IMR-90 (cell line): Measurements from ENCODE around the gene GPR15LG. TPM values are rescaled to one million over a fixed set of nuclear protein-coding genes. Genes with fewer than 3 reads are reported as not detected.

Source experiments
- ATAC-seq: fragments of 200-7000 bp; cut with Tn5 transposase; 2 replicates; pipeline ENCODE4 v1.9.1; 2020; ENCODE audit warnings: low read depth, mild to moderate bottlenecking, moderate library complexity
- BruUV-seq: library from RNA; stranded (reverse); fragments of 400-500 nt; replicated peaks from 2 replicates; lab custom pipeline; 2021; lab: Mats Ljungman, UMichigan
- CTCF ChIA-PET: fragments of 300-600 bp; formaldehyde crosslinking; extraction: SDS; loops from one replicate; lab custom pipeline; 2021; ENCODE audit warnings: antibody characterized with exemption; lab: Yijun Ruan, JAX
- POLR2A ChIA-PET: fragments of 300-600 bp; sonication (Branson Sonifier 250); formaldehyde crosslinking; loops from one replicate; lab custom pipeline; 2022; ENCODE audit warnings: antibody characterized with exemption; ENCODE audit not compliant: unreplicated experiment; lab: Charles Lee
- DNase-seq: peaks from one replicate; pipeline ENCODE4 v3.0.0; 2013
- H2AFZ ChIP-seq: replicated peaks from 2 replicates; pipeline ENCODE3; 2013; ENCODE audit warnings: low read length, mild to moderate bottlenecking; ENCODE audit not compliant: poor library complexity
- H2AK5ac ChIP-seq: 2 replicates; pipeline ENCODE4 v1.6.1; 2013; ENCODE audit warnings: low read depth, low read length, inconsistent platforms
- H2AK9ac ChIP-seq: replicated peaks from 2 replicates; pipeline ENCODE3; 2013; ENCODE audit warnings: mild to moderate bottlenecking, low read depth, low read length, moderate library complexity; ENCODE audit not compliant: poor library complexity
- H2BK120ac ChIP-seq: 2 replicates; pipeline ENCODE4 v1.6.1; 2013; ENCODE audit warnings: low read depth, low read length, inconsistent platforms
- H2BK15ac ChIP-seq: 3 replicates; pipeline ENCODE4 v1.6.1; 2013; ENCODE audit warnings: low read depth, low read length, inconsistent platforms
- H2BK20ac ChIP-seq: 2 replicates; pipeline ENCODE4 v1.6.1; 2013; ENCODE audit warnings: low read depth, mild to moderate bottlenecking, inconsistent platforms, low read length, moderate library complexity
- H2BK5ac ChIP-seq: 2 replicates; pipeline ENCODE4 v1.6.1; 2013; ENCODE audit warnings: mild to moderate bottlenecking, low read depth, low read length, inconsistent platforms; ENCODE audit not compliant: poor library complexity, severe bottlenecking
- H3K14ac ChIP-seq: replicated peaks from 2 replicates; pipeline ENCODE4 v1.6.1; 2013; ENCODE audit warnings: low read depth, low read length, inconsistent platforms
- H3K18ac ChIP-seq: 2 replicates; pipeline ENCODE4 v1.6.1; 2013; ENCODE audit warnings: low read depth, low read length, control low read depth
- H3K23ac ChIP-seq: 2 replicates; pipeline ENCODE4 v1.6.1; 2013; ENCODE audit warnings: low read depth, low read length, inconsistent platforms
- H3K27ac ChIP-seq: 2 replicates; pipeline ENCODE4 v1.5.1; 2013; ENCODE audit warnings: mild to moderate bottlenecking, control low read depth, low read length; ENCODE audit not compliant: insufficient read depth
- H3K27me3 ChIP-seq: 2 replicates; pipeline ENCODE4 v1.6.1; 2013; ENCODE audit warnings: low read length; ENCODE audit not compliant: control insufficient read depth, insufficient read depth
- H3K36me3 ChIP-seq: 2 replicates; pipeline ENCODE4 v1.6.1; 2013; ENCODE audit warnings: low read length, mixed read lengths; ENCODE audit not compliant: control insufficient read depth, insufficient read depth
- H3K4ac ChIP-seq: 2 replicates; pipeline ENCODE4 v1.6.1; 2013; ENCODE audit warnings: low read depth, low read length, inconsistent platforms
- H3K4me1 ChIP-seq: 2 replicates; pipeline ENCODE4 v1.6.1; 2013; ENCODE audit warnings: low read length, mixed read lengths; ENCODE audit not compliant: control insufficient read depth, insufficient read depth
- H3K4me2 ChIP-seq: 2 replicates; pipeline ENCODE4 v1.6.1; 2013; ENCODE audit warnings: low read depth, mild to moderate bottlenecking, control low read depth, low read length, moderate library complexity
- H3K4me3 ChIP-seq: 2 replicates; pipeline ENCODE4 v1.5.1; 2013; ENCODE audit warnings: low read depth, mild to moderate bottlenecking, control low read depth, low read length, moderate library complexity; ENCODE audit not compliant: insufficient read depth
- H3K56ac ChIP-seq: 2 replicates; pipeline ENCODE4 v1.6.1; 2013; ENCODE audit warnings: low read length, inconsistent platforms; ENCODE audit not compliant: insufficient read depth; ENCODE audit errors: extremely low read depth
- H3K79me1 ChIP-seq, 2 experiments: 2 replicates each; pipeline ENCODE4 v1.6.1; 2013; ENCODE audit warnings: low read length in 2 of 2, inconsistent platforms in 1 of 2, low read depth in 1 of 2
- H3K9ac ChIP-seq: 2 replicates; pipeline ENCODE4 v1.6.1; 2013; ENCODE audit warnings: low read depth, low read length, control low read depth
- H3K9me1 ChIP-seq: 2 replicates; pipeline ENCODE4 v1.6.1; 2013; ENCODE audit warnings: low read length, inconsistent platforms; ENCODE audit not compliant: insufficient read depth
- H3K9me3 ChIP-seq: 2 replicates; pipeline ENCODE4 v1.6.1; 2013; ENCODE audit warnings: low read length; ENCODE audit not compliant: control insufficient read depth, insufficient read depth
- H4K20me1 ChIP-seq: 2 replicates; pipeline ENCODE4 v1.6.1; 2013; ENCODE audit warnings: low read length, inconsistent platforms; ENCODE audit not compliant: insufficient read depth
- H4K5ac ChIP-seq: 2 replicates; pipeline ENCODE4 v1.6.1; 2013; ENCODE audit warnings: mild to moderate bottlenecking, low read depth, low read length, control low read depth
- H4K8ac ChIP-seq, 2 experiments: 2 replicates each; pipeline ENCODE4 v1.6.1; 2013; ENCODE audit warnings: low read depth in 2 of 2, low read length in 2 of 2, control low read depth in 1 of 2, inconsistent platforms in 1 of 2
- H4K91ac ChIP-seq: 2 replicates; pipeline ENCODE4 v1.6.1; 2013; ENCODE audit warnings: low read depth, low read length, inconsistent platforms; ENCODE audit not compliant: insufficient read depth
- BHLHE40 ChIP-seq: fragments of 150-350 bp; IDR thresholded peaks from 2 replicates; pipeline ENCODE4 v1.6.1; 2016; ENCODE audit warnings: mild to moderate bottlenecking, low read depth, low read length
- POLR2A ChIP-seq: IDR thresholded peaks from 2 replicates; pipeline ENCODE4 v1.6.1; 2012; ENCODE audit warnings: mild to moderate bottlenecking, low read depth, low read length
- WGBS, 2 experiments: methylation state at CpG; one replicate each; pipeline versions ENCODE4 v1.1.5 to v1.1.7; 2013; ENCODE audit warnings: missing lambda C conversion rate in 2 of 2; ENCODE audit not compliant: insufficient read length in 1 of 2; ENCODE audit errors: extremely low coverage in 2 of 2; 5-methylcytosine and 5-hydroxymethylcytosine counted together
- dilution Hi-C: fragments of 300-500 bp; cut with HindIII; formaldehyde crosslinking; loops from one replicate; pipeline ENCODE4 v1.14.3; 2018; ENCODE audit warnings: low sequenced_read_pairs; ENCODE audit not compliant: unreplicated experiment
- in situ Hi-C: fragments of 300-500 bp; cut with MboI; formaldehyde crosslinking; loops from 3 replicates; pipeline ENCODE4 v1.14.3; 2019; ENCODE audit warnings: low sequenced_read_pairs, inconsistent platforms, mixed read lengths
- intact Hi-C: fragments of 100-400 bp; cut with micrococcal nuclease; formaldehyde crosslinking; loops from 2 replicates; pipeline ENCODE4 v1.10.0; 2022
- polyA plus RNA-seq, 3 experiments: library from polyadenylated mRNA; depleted of rRNA; stranded (reverse); fragments of >200 nt; gene quantifications; 2 replicates each; pipeline ENCODE4 v1.2.3, GENCODE V29; 2012; ENCODE audit warnings: low replicate concordance in 1 of 3
- total RNA-seq: library from RNA; depleted of rRNA; stranded (reverse); fragments of >200 nt; gene quantifications from 2 replicates; pipeline ENCODE4 v1.2.3, GENCODE V29; 2012

The GPR15LG gene
- total and polyA plus RNA-seq, 2 of the 4 experiments (the other 2 are of a cell fraction): not detected

DNA sequence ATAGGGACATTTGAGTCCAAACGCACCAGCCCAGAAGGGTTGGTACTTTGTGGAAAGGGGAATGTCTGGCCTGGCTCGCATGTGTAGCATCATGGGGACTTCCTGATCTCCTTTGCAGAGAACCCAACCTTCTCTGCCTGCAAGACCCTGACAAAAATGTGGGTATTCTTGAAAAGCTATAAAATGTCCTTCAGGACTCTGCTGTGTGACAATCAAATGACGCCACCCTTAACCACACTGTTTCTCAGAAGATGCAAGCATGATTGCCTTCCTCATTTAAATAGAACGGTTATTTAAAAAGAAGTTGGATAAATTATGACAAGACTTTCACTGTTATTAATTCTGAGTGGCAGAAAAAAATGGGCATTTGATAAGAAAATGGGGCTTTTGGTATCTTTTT, 15.1 kb upstream of the GPR15LG start:
- no TSS peak for BruUV-seq
- POLR2A ChIA-PET: no interaction called here
- Histone ChIP-seq H4K20me1 (no peaks in the 10 kb centered on the region), H3K9ac (no peak overlapping the region), H2AK9ac (no peak overlapping the region), H4K8ac (no peak overlapping the region), H4K5ac (no peak overlapping the region), H3K9me1 (no peaks in the 10 kb centered on the region), H3K4me1 (no peaks in the 10 kb centered on the region), H3K27ac (no peak overlapping the region), H3K56ac (no peak overlapping the region), H3K4me2 (no peak overlapping the region), H3K23ac (no peak overlapping the region), H2BK120ac (no peak overlapping the region), H2BK20ac (no peak overlapping the region), H3K4ac (no peak overlapping the region), H3K4me3 (no peak overlapping the region), H3K27me3 (peaks cover 9% of the 10 kb centered on the region; the same call in 1 of the 2 replicates), H3K9me3 (no peaks in the 10 kb centered on the region), H2AFZ (no peak overlapping the region), H3K14ac (no peak overlapping the region), H4K91ac (no peak overlapping the region), H2BK15ac (no peak overlapping the region), H3K36me3 (peaks cover 1% of the 10 kb centered on the region; the same call in 1 of the 2 replicates), H3K18ac (no peak overlapping the region), H2BK5ac (no peak overlapping the region), H3K79me1 (no peaks in the 10 kb centered on the region), H2AK5ac (no peak overlapping the region)
- TF ChIP-seq POLR2A (no peak), BHLHE40 (no peak)
- WGBS, 2 experiments: 100% methylated on average over 1 of the region's 4 CpGs; no CpG with 5 or more reads in 1 of the 2 experiments
- intact Hi-C loops (no loop called here), in situ Hi-C loops (no loop called here), dilution Hi-C loops (no loop called here)
- CTCF ChIA-PET: interaction anchor here (0.5 to 2.1 kb wide), 2 partner anchors 10 to 77 kb away, joined by 3 to 8 read pairs; no protein-coding TSS in a partner anchor
- DNase-seq: no peak
- no peak for ATAC-seq
